ENCODE data around the gene SLC22A23.

DNA sequence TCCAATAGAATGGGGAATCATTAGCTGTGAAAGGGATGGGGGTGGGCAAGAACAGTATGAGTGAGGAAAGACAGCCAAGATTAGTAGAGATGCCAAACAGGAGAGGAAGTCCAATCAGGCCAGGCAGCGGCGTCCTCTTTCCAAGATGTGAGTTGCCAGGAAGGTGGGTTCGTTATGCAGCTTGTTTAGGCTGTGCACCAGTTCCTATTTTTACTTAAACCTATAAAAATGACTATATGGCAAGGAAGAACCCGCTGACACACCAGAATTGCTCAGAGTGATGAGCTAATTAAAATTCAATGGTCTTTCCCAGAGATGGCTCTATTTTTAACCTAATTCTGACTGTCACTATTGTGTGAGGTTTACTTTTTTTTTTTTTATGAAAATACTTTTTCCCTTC, 88.2 kb downstream of the SLC22A23 start:
- TF ChIP-seq, protein P1, sequence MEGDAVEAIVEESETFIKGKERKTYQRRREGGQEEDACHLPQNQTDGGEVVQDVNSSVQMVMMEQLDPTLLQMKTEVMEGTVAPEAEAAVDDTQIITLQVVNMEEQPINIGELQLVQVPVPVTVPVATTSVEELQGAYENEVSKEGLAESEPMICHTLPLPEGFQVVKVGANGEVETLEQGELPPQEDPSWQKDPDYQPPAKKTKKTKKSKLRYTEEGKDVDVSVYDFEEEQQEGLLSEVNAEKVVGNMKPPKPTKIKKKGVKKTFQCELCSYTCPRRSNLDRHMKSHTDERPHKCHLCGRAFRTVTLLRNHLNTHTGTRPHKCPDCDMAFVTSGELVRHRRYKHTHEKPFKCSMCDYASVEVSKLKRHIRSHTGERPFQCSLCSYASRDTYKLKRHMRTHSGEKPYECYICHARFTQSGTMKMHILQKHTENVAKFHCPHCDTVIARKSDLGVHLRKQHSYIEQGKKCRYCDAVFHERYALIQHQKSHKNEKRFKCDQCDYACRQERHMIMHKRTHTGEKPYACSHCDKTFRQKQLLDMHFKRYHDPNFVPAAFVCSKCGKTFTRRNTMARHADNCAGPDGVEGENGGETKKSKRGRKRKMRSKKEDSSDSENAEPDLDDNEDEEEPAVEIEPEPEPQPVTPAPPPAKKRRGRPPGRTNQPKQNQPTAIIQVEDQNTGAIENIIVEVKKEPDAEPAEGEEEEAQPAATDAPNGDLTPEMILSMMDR (conservative IDR thresholded peaks at IDR 0.05; ENCODE audit: low read depth in 2 of 2), result no peak
- TF ChIP-seq, protein P2, sequence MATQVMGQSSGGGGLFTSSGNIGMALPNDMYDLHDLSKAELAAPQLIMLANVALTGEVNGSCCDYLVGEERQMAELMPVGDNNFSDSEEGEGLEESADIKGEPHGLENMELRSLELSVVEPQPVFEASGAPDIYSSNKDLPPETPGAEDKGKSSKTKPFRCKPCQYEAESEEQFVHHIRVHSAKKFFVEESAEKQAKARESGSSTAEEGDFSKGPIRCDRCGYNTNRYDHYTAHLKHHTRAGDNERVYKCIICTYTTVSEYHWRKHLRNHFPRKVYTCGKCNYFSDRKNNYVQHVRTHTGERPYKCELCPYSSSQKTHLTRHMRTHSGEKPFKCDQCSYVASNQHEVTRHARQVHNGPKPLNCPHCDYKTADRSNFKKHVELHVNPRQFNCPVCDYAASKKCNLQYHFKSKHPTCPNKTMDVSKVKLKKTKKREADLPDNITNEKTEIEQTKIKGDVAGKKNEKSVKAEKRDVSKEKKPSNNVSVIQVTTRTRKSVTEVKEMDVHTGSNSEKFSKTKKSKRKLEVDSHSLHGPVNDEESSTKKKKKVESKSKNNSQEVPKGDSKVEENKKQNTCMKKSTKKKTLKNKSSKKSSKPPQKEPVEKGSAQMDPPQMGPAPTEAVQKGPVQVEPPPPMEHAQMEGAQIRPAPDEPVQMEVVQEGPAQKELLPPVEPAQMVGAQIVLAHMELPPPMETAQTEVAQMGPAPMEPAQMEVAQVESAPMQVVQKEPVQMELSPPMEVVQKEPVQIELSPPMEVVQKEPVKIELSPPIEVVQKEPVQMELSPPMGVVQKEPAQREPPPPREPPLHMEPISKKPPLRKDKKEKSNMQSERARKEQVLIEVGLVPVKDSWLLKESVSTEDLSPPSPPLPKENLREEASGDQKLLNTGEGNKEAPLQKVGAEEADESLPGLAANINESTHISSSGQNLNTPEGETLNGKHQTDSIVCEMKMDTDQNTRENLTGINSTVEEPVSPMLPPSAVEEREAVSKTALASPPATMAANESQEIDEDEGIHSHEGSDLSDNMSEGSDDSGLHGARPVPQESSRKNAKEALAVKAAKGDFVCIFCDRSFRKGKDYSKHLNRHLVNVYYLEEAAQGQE (IDR thresholded peaks at IDR 0.05; ENCODE audit: unreplicated experiment), result no peak
- TF ChIP-seq EZH2 (IDR thresholded peaks at IDR 0.05; ENCODE audit: low read depth, unreplicated experiment), result no peak
- TF ChIP-seq EZH2phosphoT487 (IDR thresholded peaks at IDR 0.05; ENCODE audit: unreplicated experiment), result no peak
- TF ChIP-seq, protein P3, sequence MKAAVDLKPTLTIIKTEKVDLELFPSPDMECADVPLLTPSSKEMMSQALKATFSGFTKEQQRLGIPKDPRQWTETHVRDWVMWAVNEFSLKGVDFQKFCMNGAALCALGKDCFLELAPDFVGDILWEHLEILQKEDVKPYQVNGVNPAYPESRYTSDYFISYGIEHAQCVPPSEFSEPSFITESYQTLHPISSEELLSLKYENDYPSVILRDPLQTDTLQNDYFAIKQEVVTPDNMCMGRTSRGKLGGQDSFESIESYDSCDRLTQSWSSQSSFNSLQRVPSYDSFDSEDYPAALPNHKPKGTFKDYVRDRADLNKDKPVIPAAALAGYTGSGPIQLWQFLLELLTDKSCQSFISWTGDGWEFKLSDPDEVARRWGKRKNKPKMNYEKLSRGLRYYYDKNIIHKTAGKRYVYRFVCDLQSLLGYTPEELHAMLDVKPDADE (IDR thresholded peaks at IDR 0.05), result no peak
- no peak for TF ChIP-seq JUNB (IDR thresholded peaks at IDR 0.05; ENCODE audit: unreplicated experiment)
- no peak for TF ChIP-seq POLR2AphosphoS5 (IDR thresholded peaks at IDR 0.05; ENCODE audit: low read depth)
- no peak for TF ChIP-seq ZNF331 (CRISPR knock-in tag; IDR thresholded peaks at IDR 0.05; ENCODE audit: low read depth)
- TF ChIP-seq CREB1 (CRISPR knock-in tag; IDR thresholded peaks at IDR 0.05; ENCODE audit: low read depth), result no peak
- TF ChIP-seq ZNF114 (CRISPR knock-in tag; IDR thresholded peaks at IDR 0.05), result no peak
- TF ChIP-seq, protein P4, sequence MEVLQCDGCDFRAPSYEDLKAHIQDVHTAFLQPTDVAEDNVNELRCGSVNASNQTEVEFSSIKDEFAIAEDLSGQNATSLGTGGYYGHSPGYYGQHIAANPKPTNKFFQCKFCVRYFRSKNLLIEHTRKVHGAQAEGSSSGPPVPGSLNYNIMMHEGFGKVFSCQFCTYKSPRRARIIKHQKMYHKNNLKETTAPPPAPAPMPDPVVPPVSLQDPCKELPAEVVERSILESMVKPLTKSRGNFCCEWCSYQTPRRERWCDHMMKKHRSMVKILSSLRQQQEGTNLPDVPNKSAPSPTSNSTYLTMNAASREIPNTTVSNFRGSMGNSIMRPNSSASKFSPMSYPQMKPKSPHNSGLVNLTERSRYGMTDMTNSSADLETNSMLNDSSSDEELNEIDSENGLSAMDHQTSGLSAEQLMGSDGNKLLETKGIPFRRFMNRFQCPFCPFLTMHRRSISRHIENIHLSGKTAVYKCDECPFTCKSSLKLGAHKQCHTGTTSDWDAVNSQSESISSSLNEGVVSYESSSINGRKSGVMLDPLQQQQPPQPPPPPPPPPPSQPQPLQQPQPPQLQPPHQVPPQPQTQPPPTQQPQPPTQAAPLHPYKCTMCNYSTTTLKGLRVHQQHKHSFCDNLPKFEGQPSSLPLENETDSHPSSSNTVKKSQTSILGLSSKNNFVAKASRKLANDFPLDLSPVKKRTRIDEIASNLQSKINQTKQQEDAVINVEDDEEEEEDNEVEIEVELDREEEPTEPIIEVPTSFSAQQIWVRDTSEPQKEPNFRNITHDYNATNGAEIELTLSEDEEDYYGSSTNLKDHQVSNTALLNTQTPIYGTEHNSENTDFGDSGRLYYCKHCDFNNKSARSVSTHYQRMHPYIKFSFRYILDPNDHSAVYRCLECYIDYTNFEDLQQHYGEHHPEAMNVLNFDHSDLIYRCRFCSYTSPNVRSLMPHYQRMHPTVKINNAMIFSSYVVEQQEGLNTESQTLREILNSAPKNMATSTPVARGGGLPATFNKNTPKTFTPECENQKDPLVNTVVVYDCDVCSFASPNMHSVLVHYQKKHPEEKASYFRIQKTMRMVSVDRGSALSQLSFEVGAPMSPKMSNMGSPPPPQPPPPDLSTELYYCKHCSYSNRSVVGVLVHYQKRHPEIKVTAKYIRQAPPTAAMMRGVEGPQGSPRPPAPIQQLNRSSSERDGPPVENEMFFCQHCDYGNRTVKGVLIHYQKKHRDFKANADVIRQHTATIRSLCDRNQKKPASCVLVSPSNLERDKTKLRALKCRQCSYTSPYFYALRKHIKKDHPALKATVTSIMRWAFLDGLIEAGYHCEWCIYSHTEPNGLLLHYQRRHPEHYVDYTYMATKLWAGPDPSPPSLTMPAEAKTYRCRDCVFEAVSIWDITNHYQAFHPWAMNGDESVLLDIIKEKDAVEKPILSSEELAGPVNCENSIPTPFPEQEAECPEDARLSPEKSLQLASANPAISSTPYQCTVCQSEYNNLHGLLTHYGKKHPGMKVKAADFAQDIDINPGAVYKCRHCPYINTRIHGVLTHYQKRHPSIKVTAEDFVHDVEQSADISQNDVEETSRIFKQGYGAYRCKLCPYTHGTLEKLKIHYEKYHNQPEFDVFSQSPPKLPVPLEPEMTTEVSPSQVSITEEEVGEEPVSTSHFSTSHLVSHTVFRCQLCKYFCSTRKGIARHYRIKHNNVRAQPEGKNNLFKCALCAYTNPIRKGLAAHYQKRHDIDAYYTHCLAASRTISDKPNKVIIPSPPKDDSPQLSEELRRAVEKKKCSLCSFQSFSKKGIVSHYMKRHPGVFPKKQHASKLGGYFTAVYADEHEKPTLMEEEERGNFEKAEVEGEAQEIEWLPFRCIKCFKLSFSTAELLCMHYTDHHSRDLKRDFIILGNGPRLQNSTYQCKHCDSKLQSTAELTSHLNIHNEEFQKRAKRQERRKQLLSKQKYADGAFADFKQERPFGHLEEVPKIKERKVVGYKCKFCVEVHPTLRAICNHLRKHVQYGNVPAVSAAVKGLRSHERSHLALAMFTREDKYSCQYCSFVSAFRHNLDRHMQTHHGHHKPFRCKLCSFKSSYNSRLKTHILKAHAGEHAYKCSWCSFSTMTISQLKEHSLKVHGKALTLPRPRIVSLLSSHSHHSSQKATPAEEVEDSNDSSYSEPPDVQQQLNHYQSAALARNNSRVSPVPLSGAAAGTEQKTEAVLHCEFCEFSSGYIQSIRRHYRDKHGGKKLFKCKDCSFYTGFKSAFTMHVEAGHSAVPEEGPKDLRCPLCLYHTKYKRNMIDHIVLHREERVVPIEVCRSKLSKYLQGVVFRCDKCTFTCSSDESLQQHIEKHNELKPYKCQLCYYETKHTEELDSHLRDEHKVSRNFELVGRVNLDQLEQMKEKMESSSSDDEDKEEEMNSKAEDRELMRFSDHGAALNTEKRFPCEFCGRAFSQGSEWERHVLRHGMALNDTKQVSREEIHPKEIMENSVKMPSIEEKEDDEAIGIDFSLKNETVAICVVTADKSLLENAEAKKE (CRISPR knock-in tag; IDR thresholded peaks at IDR 0.05), result no peak
- TF ChIP-seq NANOG (IDR thresholded peaks at IDR 0.05; ENCODE audit: borderline replicate concordance), result no peak
